ENCODE measurements around the gene OR10A3. TPM values are rescaled to one million over a fixed set of nuclear protein-coding genes. Genes with fewer than 3 reads are reported as not detected.

Gene OR10A3
- total RNA-seq, 1 experiment from 2014 or later = not detected

DNA sequence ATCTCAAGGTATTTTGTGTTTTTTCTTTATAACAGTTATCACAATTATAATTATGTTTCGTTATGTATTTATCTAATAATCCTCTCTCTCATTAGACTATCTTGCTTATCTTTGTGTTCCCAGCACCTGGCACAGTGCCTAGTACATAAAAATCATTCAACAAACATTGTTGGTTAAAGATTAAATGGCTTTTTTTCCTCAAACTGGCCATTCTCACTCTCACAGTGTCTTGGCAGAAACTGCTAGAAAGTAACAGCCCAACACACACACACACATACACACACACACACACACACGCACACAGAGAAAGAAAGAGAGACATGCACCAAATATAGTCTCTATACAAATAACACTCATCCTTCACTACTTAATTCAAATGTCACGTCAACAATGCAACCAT lies 47.3 kb downstream of the OR10A3 start:
- Histone ChIP-seq H3K4me3 (no peak overlapping the region), H3K27me3 (ENCODE audit: insufficient read depth, low read depth) (no peaks in the 10 kb centered on the region), H3K9me3 (ENCODE audit: insufficient read depth, low read depth) (peaks cover 8% of the 10 kb centered on the region; the same call in 1 of the 2 replicates), H3K36me3 (ENCODE audit: low read depth) (peaks cover 7% of the 10 kb centered on the region), H3K4me2 (no peak overlapping the region), H2AFZ (no peak overlapping the region), H3K79me2 (ENCODE audit: low read depth) (no peaks in the 10 kb centered on the region), H3K9me2 (ENCODE audit: insufficient read depth) (no peaks in the 10 kb centered on the region), H3K4me1 (replicated peaks; ENCODE audit: insufficient read depth) (0 out of 2 replicates have a peak, but pooled peaks cover 10% of the 10 kb centered on the region), H4K20me1 (ENCODE audit: insufficient read depth) (no peaks in the 10 kb centered on the region), H3F3A (ENCODE audit: insufficient read depth, low read depth) (peaks cover 5% of the 10 kb centered on the region; the same call in 1 of the 2 replicates), H3K27ac (no peak overlapping the region)
- intact Hi-C loops (cut with micrococcal nuclease; ENCODE audit: unreplicated experiment) = no loop called here
- BruUV-seq (replicated peaks) = no TSS peak
- ChIA-PET POLR2A (ENCODE audit: unreplicated experiment) (interaction anchor here (0.6 kb wide), 1 partner anchor 93 kb away, joined by 4 read pairs; the partner anchor contains the start of gene EIF3F), CTCF (no interaction called here)
- no peak for DNase-seq
- TF ChIP-seq EZH2 (IDR thresholded peaks at IDR 0.05; ENCODE audit: low read depth) = no peak
- TF ChIP-seq, protein P1, sequence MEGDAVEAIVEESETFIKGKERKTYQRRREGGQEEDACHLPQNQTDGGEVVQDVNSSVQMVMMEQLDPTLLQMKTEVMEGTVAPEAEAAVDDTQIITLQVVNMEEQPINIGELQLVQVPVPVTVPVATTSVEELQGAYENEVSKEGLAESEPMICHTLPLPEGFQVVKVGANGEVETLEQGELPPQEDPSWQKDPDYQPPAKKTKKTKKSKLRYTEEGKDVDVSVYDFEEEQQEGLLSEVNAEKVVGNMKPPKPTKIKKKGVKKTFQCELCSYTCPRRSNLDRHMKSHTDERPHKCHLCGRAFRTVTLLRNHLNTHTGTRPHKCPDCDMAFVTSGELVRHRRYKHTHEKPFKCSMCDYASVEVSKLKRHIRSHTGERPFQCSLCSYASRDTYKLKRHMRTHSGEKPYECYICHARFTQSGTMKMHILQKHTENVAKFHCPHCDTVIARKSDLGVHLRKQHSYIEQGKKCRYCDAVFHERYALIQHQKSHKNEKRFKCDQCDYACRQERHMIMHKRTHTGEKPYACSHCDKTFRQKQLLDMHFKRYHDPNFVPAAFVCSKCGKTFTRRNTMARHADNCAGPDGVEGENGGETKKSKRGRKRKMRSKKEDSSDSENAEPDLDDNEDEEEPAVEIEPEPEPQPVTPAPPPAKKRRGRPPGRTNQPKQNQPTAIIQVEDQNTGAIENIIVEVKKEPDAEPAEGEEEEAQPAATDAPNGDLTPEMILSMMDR (conservative IDR thresholded peaks at IDR 0.05) = no peak

DNA sequence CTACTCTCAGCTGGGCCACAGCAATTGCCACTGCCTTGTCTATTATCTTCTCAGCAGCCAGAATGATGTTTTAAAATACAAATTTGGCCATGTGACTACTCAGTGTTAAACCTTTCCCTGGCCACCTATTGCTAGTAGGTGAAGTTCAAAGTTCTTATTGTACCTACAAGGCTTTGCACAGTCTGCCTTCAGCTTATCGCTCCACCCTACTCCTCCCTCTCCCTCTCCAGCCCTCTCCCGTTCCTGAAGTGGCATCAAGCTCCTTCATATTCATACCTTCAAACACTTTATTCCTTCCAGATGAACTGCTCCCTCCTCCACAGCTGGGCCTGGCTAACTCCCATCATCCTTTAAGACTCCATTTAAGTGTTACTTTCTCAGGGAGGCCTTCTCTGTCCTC lies 47.7 kb downstream of the OR10A3 start:
- BruUV-seq (replicated peaks) = no TSS peak
- Histone ChIP-seq H3K36me3 (ENCODE audit: low read depth) (0 out of 2 replicates have a peak, but pooled peaks cover 2% of the 10 kb centered on the region), H3K4me2 (no peak overlapping the region), H3F3A (ENCODE audit: insufficient read depth, low read depth) (peaks cover under 1% of the 10 kb centered on the region; the same call in 1 of the 2 replicates), H3K4me3 (no peak overlapping the region), H3K4me1 (replicated peaks; ENCODE audit: insufficient read depth) (0 out of 2 replicates have a peak, but pooled peaks cover 10% of the 10 kb centered on the region), H2AFZ (no peak overlapping the region), H3K9me2 (ENCODE audit: insufficient read depth) (no peaks in the 10 kb centered on the region), H3K27me3 (ENCODE audit: insufficient read depth, low read depth) (no peaks in the 10 kb centered on the region), H3K27ac (no peak overlapping the region), H3K79me2 (ENCODE audit: low read depth) (no peaks in the 10 kb centered on the region), H3K9me3 (ENCODE audit: insufficient read depth, low read depth) (peaks cover 4% of the 10 kb centered on the region; the same call in 1 of the 2 replicates), H4K20me1 (ENCODE audit: insufficient read depth) (no peaks in the 10 kb centered on the region)
- TF ChIP-seq, protein P1 (conservative IDR thresholded peaks at IDR 0.05) = no peak
- TF ChIP-seq EZH2 (IDR thresholded peaks at IDR 0.05; ENCODE audit: low read depth) = no peak
- intact Hi-C loops (cut with micrococcal nuclease; ENCODE audit: unreplicated experiment) = loop anchor here (1.0 kb wide), 1 partner anchor 199 kb away; no protein-coding TSS in a partner anchor
- CTCF ChIA-PET = interaction anchor here (1.7 kb wide), 1 partner anchor 205 kb away, joined by 4 read pairs; no protein-coding TSS in a partner anchor
- POLR2A ChIA-PET (ENCODE audit: unreplicated experiment) = interaction anchor here (0.6 kb wide), 1 partner anchor 93 kb away, joined by 4 read pairs; the partner anchor contains the start of gene EIF3F
- DNase-seq = no peak

DNA sequence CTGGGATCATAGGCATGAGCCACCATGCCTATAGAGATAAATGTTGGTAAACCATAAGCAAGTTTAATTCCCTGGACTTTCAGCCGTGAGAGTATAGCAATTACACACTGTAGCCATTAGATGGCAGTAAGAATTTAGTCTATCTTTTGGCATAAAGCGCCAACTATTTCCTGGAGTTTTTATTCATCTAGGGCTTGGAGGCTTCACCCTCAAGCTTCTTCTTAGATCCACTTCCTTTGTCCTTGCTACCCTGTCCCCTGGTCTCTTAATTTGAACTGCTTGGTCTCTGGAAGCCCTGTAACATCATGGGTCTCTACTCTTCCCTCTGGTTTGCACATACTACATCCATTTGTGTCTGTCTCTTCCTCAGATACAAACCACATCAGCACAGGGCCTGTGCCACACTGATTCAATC lies 48.7 kb downstream of the OR10A3 start:
- Histone ChIP-seq H3K4me1 (replicated peaks; ENCODE audit: insufficient read depth) (0 out of 2 replicates have a peak, but pooled peaks cover 10% of the 10 kb centered on the region), H3K4me2 (no peak overlapping the region), H2AFZ (no peak overlapping the region), H3K36me3 (ENCODE audit: low read depth) (no peaks in the 10 kb centered on the region), H3K9me3 (ENCODE audit: insufficient read depth, low read depth) (no peaks in the 10 kb centered on the region), H3F3A (ENCODE audit: insufficient read depth, low read depth) (no peaks in the 10 kb centered on the region), H4K20me1 (ENCODE audit: insufficient read depth) (no peaks in the 10 kb centered on the region), H3K9me2 (ENCODE audit: insufficient read depth) (no peaks in the 10 kb centered on the region), H3K27ac (no peak overlapping the region), H3K4me3 (no peak overlapping the region), H3K27me3 (ENCODE audit: insufficient read depth, low read depth) (no peaks in the 10 kb centered on the region), H3K79me2 (ENCODE audit: low read depth) (no peaks in the 10 kb centered on the region)
- ChIA-PET CTCF (interaction anchor here (0.6 to 1.7 kb wide), 4 partner anchors 12 to 206 kb away, joined by 3 to 8 read pairs (median 4); partner anchors contain the start of gene EIF3F), POLR2A (ENCODE audit: unreplicated experiment) (interaction anchor here (0.6 to 1.0 kb wide), 2 partner anchors 12 to 94 kb away, joined by 3 read pairs; partner anchors contain the start of gene EIF3F)
- no TSS peak for BruUV-seq (replicated peaks)
- TF ChIP-seq, protein P1 (conservative IDR thresholded peaks at IDR 0.05) = peak; percentile 73
- TF ChIP-seq EZH2 (IDR thresholded peaks at IDR 0.05; ENCODE audit: low read depth) = no peak
- DNase-seq = peak in 1 of 2 experiments; percentile 43
- intact Hi-C loops (cut with micrococcal nuclease; ENCODE audit: unreplicated experiment) = loop anchor here (1.0 kb wide), 2 partner anchors 94 to 199 kb away; partner anchors contain the start of gene EIF3F

All from PC-9 (cell line).